ENCODE measurements around the gene RPGRIP1L. TPM values are rescaled to one million over a fixed set of nuclear protein-coding genes. Genes with fewer than 3 reads are reported as not detected.

Gene RPGRIP1L
- total RNA-seq, 1 donor from 2014 or later, result 22.0 TPM

DNA sequence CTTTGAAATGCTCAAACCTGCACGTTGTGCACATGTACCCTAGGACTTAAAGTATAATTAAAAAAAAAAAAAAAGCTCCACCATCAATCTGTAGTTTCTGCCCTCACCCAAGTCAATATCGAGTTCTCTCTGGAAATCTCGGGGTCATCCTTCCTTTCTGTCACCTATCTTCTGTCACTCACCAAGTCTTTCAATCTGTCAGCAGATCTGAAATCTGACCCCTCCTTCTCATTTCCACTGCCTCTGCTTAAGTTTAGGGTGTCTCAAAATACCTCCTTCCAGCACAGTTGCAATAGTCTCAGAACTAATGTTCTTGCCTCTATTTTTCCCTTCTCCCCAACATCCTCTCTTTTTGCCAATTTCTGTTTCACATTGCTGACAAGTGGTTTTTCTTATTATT, 32.6 kb upstream of the RPGRIP1L start:
- Mint-ChIP-seq H3K27ac (no peak overlapping the region), H3K4me1 (peaks cover 17% of the 10 kb centered on the region), H3K27me3 (ENCODE audit: low read depth) (no peaks in the 10 kb centered on the region), H3K9me3 (no peaks in the 10 kb centered on the region), H3K36me3 (no peaks in the 10 kb centered on the region), H3K4me3 (no peak overlapping the region)
- TF ChIP-seq CTCF (IDR thresholded peaks at IDR 0.05; ENCODE audit: unreplicated experiment), result no peak
- no peak for DNase-seq (ENCODE audit: low spot score in 2 of 2, unreplicated experiment in 2 of 2)

DNA sequence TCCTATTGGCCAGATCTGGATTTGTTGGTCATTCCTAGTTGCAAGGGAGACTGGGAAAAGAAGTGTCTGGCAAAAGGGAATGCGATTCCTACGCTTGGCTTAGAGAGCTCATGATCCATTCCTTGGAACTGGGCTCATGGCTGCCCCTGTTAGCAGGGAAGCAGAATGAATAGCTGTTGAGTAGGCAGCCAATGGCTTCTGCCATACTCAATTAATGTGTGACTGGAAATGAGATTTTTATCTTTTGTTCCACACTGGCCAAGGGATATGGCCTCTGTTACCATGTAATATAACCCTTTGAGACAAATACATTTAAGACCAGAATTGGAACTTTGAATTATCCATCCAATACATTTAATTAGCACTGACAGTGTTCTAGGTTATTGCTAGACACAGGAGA, 31.2 kb upstream of the RPGRIP1L start:
- no peaks in the 10 kb centered on the region for H3K27me3 Mint-ChIP-seq (ENCODE audit: low read depth)
- H3K36me3 Mint-ChIP-seq, result no peaks in the 10 kb centered on the region
- no peaks in the 10 kb centered on the region for H3K9me3 Mint-ChIP-seq

DNA sequence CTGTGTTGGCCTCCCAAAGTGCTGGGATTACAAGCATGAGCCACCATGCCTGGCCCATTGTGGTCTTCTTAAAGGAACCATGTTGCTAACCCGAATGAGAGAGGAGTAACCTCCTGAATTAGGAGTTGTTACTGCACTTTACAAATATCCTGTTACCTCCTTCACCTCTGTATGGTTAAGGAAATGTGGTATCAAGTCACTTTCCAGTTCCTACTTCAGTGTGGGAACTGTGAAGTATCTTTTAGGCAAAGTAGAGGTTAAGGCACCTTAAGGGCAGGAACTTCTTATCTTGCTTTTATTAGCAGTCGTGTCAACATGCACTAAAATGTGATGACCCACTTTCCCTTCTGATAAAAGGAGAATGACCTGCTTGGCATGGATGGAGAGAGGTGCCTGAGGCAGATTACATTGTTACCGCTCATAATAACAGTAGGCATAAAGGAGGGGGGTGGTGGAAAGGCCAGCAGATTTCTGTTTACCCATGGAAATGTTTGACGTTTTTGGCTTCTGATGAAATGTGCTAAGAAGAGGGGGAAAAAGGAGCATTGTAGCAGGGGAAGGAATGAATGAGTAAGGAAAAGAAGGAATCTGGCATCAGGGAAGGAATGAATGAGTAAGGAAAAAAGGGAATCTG, 28.8 kb upstream of the RPGRIP1L start:
- no peaks in the 10 kb centered on the region for H3K27me3 Mint-ChIP-seq (ENCODE audit: low read depth)
- H3K36me3 Mint-ChIP-seq, result no peaks in the 10 kb centered on the region
- H3K4me1 Mint-ChIP-seq, result peaks cover 12% of the 10 kb centered on the region
- DNase-seq (ENCODE audit: low spot score in 2 of 2, unreplicated experiment in 2 of 2), result no peak
- no peak overlapping the region for H3K4me3 Mint-ChIP-seq
- H3K27ac Mint-ChIP-seq, result no peak overlapping the region
- TF ChIP-seq CTCF (IDR thresholded peaks at IDR 0.05; ENCODE audit: unreplicated experiment), result no peak
- H3K9me3 Mint-ChIP-seq, result peaks cover 4% of the 10 kb centered on the region

More for the DNA sequence above, 31.2 kb upstream of the RPGRIP1L start:
- H3K27ac Mint-ChIP-seq, result no peak overlapping the region
- H3K4me3 Mint-ChIP-seq, result no peak overlapping the region
- no peak for TF ChIP-seq CTCF (IDR thresholded peaks at IDR 0.05; ENCODE audit: unreplicated experiment)
- peaks cover 12% of the 10 kb centered on the region for H3K4me1 Mint-ChIP-seq
- DNase-seq (ENCODE audit: low spot score in 2 of 2, unreplicated experiment in 2 of 2), result no peak

DNA sequence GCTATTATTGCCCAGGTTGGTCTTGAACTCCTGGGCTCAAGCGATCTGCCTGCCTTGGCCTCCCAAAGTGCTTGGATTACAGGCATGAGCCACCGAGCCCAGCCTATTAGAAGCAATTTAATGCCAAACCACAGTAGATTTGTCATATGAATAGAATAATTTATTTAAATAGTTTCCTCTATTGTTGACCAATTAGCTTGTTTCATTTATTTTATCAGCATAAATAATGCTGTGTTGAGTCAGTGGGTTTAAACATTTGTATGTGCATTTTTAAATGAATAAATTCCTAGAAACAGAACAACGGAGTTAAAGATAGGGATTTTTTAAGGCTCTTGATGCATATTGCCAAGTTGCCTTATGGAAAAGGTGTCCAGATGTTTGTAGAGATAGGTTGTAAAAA, 27.0 kb upstream of the RPGRIP1L start:
- H3K9me3 Mint-ChIP-seq, result peaks cover 4% of the 10 kb centered on the region
- no peaks in the 10 kb centered on the region for H3K36me3 Mint-ChIP-seq
- peaks cover 10% of the 10 kb centered on the region for H3K4me1 Mint-ChIP-seq
- no peak overlapping the region for H3K27ac Mint-ChIP-seq
- no peak for TF ChIP-seq CTCF (IDR thresholded peaks at IDR 0.05; ENCODE audit: unreplicated experiment)
- no peaks in the 10 kb centered on the region for H3K27me3 Mint-ChIP-seq (ENCODE audit: low read depth)
- DNase-seq (ENCODE audit: low spot score in 2 of 2, unreplicated experiment in 2 of 2), result no peak
- H3K4me3 Mint-ChIP-seq, result no peak overlapping the region

GRCh38 chr16:53726625-53727024, 23.0 kb upstream of the RPGRIP1L start:
- DNase-seq (ENCODE audit: low spot score in 2 of 2, unreplicated experiment in 2 of 2), result no peak

More at GRCh38 chr16:53726625-53727024, 23.0 kb upstream of the RPGRIP1L start:
- peaks cover 5% of the 10 kb centered on the region for H3K4me1 Mint-ChIP-seq
- no peak for TF ChIP-seq CTCF (IDR thresholded peaks at IDR 0.05; ENCODE audit: unreplicated experiment)
- H3K36me3 Mint-ChIP-seq, result no peaks in the 10 kb centered on the region
- H3K27ac Mint-ChIP-seq, result no peak overlapping the region
- no peaks in the 10 kb centered on the region for H3K27me3 Mint-ChIP-seq (ENCODE audit: low read depth)
- peaks cover 4% of the 10 kb centered on the region for H3K9me3 Mint-ChIP-seq
- no peak overlapping the region for H3K4me3 Mint-ChIP-seq

All from mesothelial cell of epicardium (in vitro differentiated cells).